ENCODE measurements around the gene TBC1D14. TPM values are rescaled to one million over a fixed set of nuclear protein-coding genes. Genes with fewer than 3 reads are reported as not detected.

TBC1D14 gene
- polyA plus RNA-seq, 1 of the 3 experiments (the other 2 are of a cell fraction): 39.5 TPM

GRCh38 chr4:7007944-7008343, 98.3 kb downstream of the TBC1D14 start:
- Histone ChIP-seq H2AFZ (ENCODE audit: low read depth) (no peak overlapping the region), H3K9me2 (no peaks in the 10 kb centered on the region), H4K20me1 (ENCODE audit: insufficient read depth) (no peaks in the 10 kb centered on the region), H3K27ac (ENCODE audit: low read depth in 2 of 2, low read length in 1 of 2) (no peak overlapping the region), H3F3A (replicated peaks; ENCODE audit: insufficient read depth) (no peaks in the 10 kb centered on the region), H3K4me3 (ENCODE audit: low read depth in 2 of 2, low read length in 1 of 2) (no peak overlapping the region), H3K4me2 (no peak overlapping the region), H3K36me3 (replicated peaks in 1 of 2; ENCODE audit: control insufficient read depth in 1 of 2, insufficient read depth in 2 of 2, low read length in 1 of 2) (peaks cover 36 to 51% of the 10 kb centered on the region in 2 experiments), H3K9ac (no peak overlapping the region), H3K79me2 (ENCODE audit: insufficient read depth) (peaks cover 3% of the 10 kb centered on the region; the same call in 1 of the 2 replicates), H3K9me3 (no peaks in the 10 kb centered on the region), H3K4me1 (ENCODE audit: control insufficient read depth in 1 of 2, insufficient read depth in 2 of 2, low read depth in 1 of 2, low read length in 1 of 2) (peaks cover 0 to under 1% of the 10 kb centered on the region in 2 experiments; a peak in 1 of 4 replicates), H3K27me3 (ENCODE audit: insufficient read depth) (no peaks in the 10 kb centered on the region)
- 88% methylated on average over 2 of the region's 2 CpGs for WGBS (ENCODE audit: low lambda C conversion rate)
- ChIA-PET CTCF (interaction anchor here (0.9 to 1.9 kb wide), 4 partner anchors 9 to 287 kb away, joined by 3 to 7 read pairs (median 4); no protein-coding TSS in a partner anchor), POLR2A (no interaction called here)
- TF ChIP-seq REST (IDR thresholded peaks at IDR 0.05; ENCODE audit: low read depth, low read length): no peak
- TF ChIP-seq, protein P1, sequence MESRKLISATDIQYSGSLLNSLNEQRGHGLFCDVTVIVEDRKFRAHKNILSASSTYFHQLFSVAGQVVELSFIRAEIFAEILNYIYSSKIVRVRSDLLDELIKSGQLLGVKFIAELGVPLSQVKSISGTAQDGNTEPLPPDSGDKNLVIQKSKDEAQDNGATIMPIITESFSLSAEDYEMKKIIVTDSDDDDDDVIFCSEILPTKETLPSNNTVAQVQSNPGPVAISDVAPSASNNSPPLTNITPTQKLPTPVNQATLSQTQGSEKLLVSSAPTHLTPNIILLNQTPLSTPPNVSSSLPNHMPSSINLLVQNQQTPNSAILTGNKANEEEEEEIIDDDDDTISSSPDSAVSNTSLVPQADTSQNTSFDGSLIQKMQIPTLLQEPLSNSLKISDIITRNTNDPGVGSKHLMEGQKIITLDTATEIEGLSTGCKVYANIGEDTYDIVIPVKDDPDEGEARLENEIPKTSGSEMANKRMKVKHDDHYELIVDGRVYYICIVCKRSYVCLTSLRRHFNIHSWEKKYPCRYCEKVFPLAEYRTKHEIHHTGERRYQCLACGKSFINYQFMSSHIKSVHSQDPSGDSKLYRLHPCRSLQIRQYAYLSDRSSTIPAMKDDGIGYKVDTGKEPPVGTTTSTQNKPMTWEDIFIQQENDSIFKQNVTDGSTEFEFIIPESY (IDR thresholded peaks at IDR 0.05; ENCODE audit: borderline replicate concordance, low read depth): no peak
- no peak for TF ChIP-seq TCF12 (IDR thresholded peaks at IDR 0.05)
- no peak for DNase-seq

- Histone ChIP-seq H3K27ac (ENCODE audit: low read depth in 2 of 2, low read length in 1 of 2) (no peak overlapping the region), H3K36me3 (replicated peaks in 1 of 2; ENCODE audit: control insufficient read depth in 1 of 2, insufficient read depth in 2 of 2, low read length in 1 of 2) (peaks cover 49 to 57% of the 10 kb centered on the region in 2 experiments), H3F3A (replicated peaks; ENCODE audit: insufficient read depth) (no peaks in the 10 kb centered on the region), H3K79me2 (ENCODE audit: insufficient read depth) (no peaks in the 10 kb centered on the region; the same call in 1 of the 2 replicates), H3K4me2 (no peak overlapping the region), H4K20me1 (ENCODE audit: insufficient read depth) (no peaks in the 10 kb centered on the region), H2AFZ (ENCODE audit: low read depth) (no peak overlapping the region), H3K27me3 (ENCODE audit: insufficient read depth) (no peaks in the 10 kb centered on the region), H3K4me1 (ENCODE audit: control insufficient read depth in 1 of 2, insufficient read depth in 2 of 2, low read depth in 1 of 2, low read length in 1 of 2) (peaks cover 0 to 5% of the 10 kb centered on the region in 2 experiments; a peak in 1 of 4 replicates), H3K9ac (no peak overlapping the region), H3K4me3 (ENCODE audit: low read depth in 2 of 2, low read length in 1 of 2) (no peak overlapping the region), H3K9me2 (no peaks in the 10 kb centered on the region), H3K9me3 (no peaks in the 10 kb centered on the region)
- WGBS (ENCODE audit: low lambda C conversion rate): 96% methylated on average over 5 of the region's 5 CpGs
- CTCF ChIA-PET: interaction anchor here (1.1 kb wide), 1 partner anchor 12 kb away, joined by 3 read pairs; no protein-coding TSS in a partner anchor
- DNase-seq: no peak
- POLR2A ChIA-PET: no interaction called here
- TF ChIP-seq PBX3 (IDR thresholded peaks at IDR 0.05): no peak
- TF ChIP-seq REST (IDR thresholded peaks at IDR 0.05; ENCODE audit: low read depth, low read length): no peak
- no peak for TF ChIP-seq EZH2phosphoT487 (IDR thresholded peaks at IDR 0.05; ENCODE audit: borderline replicate concordance, low read depth)
- TF ChIP-seq TAF1 (IDR thresholded peaks at IDR 0.05; ENCODE audit: borderline replicate concordance, low read depth, low read length): no peak
- TF ChIP-seq, protein P2, sequence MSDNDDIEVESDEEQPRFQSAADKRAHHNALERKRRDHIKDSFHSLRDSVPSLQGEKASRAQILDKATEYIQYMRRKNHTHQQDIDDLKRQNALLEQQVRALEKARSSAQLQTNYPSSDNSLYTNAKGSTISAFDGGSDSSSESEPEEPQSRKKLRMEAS (IDR thresholded peaks at IDR 0.05; ENCODE audit: low read depth): no peak
- TF ChIP-seq TCF12 (IDR thresholded peaks at IDR 0.05): no peak
- no peak for TF ChIP-seq NRF1 (IDR thresholded peaks at IDR 0.05; ENCODE audit: low read depth, low read length)
- TF ChIP-seq, protein P3, sequence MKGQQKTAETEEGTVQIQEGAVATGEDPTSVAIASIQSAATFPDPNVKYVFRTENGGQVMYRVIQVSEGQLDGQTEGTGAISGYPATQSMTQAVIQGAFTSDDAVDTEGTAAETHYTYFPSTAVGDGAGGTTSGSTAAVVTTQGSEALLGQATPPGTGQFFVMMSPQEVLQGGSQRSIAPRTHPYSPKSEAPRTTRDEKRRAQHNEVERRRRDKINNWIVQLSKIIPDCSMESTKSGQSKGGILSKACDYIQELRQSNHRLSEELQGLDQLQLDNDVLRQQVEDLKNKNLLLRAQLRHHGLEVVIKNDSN (IDR thresholded peaks at IDR 0.05; ENCODE audit: borderline replicate concordance, low read depth): no peak
- no peak for TF ChIP-seq NFIC (IDR thresholded peaks at IDR 0.05; ENCODE audit: borderline replicate concordance)
- TF ChIP-seq YY1 (IDR thresholded peaks at IDR 0.05; ENCODE audit: low read depth): no peak
- TF ChIP-seq CHD2 (IDR thresholded peaks at IDR 0.05; ENCODE audit: low read length, partially characterized antibody): no peak
- TF ChIP-seq RAD21 (IDR thresholded peaks at IDR 0.05; ENCODE audit: low read length): no peak
- TF ChIP-seq MEF2A (IDR thresholded peaks at IDR 0.05; ENCODE audit: borderline replicate concordance, low read depth): no peak
- no peak for TF ChIP-seq RCOR1 (IDR thresholded peaks at IDR 0.05; ENCODE audit: low read length)
These were observed 99.9 kb downstream of the TBC1D14 start for GRCh38 chr4:7009564-7009963.
